HL-60 (cell line): ENCODE results near the gene B9D2.

Experiments
- POLR2AphosphoS5 ChIP-seq: IDR thresholded peaks from 2 replicates; pipeline ENCODE4 v1.6.1; 2012; ENCODE audit warnings: low read depth
- SPI1 ChIP-seq: IDR thresholded peaks from 2 replicates; pipeline ENCODE4 v1.6.1; 2012; ENCODE audit warnings: low read depth, mild to moderate bottlenecking, borderline replicate concordance
- TF ChIP-seq, protein P1 (sequence below): IDR thresholded peaks from 2 replicates; pipeline ENCODE4 v1.6.1; 2012; ENCODE audit warnings: low read depth; ENCODE audit not compliant: insufficient replicate concordance
- TF ChIP-seq, protein P2 (sequence below): IDR thresholded peaks from one replicate; pipeline ENCODE4 v1.5.1; 2011; ENCODE audit warnings: low read length, control low read depth, inconsistent platforms; ENCODE audit not compliant: insufficient read depth

DNA sequence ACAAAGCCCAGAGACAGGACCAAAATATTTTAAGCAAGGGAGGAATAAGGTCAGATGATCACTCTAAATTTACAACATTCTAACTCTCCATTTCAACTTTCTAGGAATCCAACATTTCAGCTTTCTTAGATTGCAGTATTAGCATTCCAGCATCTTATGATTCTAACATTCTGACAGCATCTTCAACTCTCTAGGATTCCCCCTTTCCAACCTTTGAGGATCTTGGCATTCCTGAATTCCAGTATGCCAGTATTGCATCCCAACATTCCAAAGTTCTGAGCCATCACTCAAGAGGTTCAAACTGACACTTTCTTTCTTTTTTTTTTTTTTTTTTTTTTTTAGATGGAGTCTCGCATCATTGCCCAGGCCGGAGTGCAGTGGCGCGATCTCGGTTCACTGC is 24.0 kb downstream of the B9D2 start:
- TF ChIP-seq, protein P1, sequence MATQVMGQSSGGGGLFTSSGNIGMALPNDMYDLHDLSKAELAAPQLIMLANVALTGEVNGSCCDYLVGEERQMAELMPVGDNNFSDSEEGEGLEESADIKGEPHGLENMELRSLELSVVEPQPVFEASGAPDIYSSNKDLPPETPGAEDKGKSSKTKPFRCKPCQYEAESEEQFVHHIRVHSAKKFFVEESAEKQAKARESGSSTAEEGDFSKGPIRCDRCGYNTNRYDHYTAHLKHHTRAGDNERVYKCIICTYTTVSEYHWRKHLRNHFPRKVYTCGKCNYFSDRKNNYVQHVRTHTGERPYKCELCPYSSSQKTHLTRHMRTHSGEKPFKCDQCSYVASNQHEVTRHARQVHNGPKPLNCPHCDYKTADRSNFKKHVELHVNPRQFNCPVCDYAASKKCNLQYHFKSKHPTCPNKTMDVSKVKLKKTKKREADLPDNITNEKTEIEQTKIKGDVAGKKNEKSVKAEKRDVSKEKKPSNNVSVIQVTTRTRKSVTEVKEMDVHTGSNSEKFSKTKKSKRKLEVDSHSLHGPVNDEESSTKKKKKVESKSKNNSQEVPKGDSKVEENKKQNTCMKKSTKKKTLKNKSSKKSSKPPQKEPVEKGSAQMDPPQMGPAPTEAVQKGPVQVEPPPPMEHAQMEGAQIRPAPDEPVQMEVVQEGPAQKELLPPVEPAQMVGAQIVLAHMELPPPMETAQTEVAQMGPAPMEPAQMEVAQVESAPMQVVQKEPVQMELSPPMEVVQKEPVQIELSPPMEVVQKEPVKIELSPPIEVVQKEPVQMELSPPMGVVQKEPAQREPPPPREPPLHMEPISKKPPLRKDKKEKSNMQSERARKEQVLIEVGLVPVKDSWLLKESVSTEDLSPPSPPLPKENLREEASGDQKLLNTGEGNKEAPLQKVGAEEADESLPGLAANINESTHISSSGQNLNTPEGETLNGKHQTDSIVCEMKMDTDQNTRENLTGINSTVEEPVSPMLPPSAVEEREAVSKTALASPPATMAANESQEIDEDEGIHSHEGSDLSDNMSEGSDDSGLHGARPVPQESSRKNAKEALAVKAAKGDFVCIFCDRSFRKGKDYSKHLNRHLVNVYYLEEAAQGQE, result no peak
- TF ChIP-seq, protein P2, sequence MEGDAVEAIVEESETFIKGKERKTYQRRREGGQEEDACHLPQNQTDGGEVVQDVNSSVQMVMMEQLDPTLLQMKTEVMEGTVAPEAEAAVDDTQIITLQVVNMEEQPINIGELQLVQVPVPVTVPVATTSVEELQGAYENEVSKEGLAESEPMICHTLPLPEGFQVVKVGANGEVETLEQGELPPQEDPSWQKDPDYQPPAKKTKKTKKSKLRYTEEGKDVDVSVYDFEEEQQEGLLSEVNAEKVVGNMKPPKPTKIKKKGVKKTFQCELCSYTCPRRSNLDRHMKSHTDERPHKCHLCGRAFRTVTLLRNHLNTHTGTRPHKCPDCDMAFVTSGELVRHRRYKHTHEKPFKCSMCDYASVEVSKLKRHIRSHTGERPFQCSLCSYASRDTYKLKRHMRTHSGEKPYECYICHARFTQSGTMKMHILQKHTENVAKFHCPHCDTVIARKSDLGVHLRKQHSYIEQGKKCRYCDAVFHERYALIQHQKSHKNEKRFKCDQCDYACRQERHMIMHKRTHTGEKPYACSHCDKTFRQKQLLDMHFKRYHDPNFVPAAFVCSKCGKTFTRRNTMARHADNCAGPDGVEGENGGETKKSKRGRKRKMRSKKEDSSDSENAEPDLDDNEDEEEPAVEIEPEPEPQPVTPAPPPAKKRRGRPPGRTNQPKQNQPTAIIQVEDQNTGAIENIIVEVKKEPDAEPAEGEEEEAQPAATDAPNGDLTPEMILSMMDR, result no peak
- TF ChIP-seq POLR2AphosphoS5, result no peak
- no peak for TF ChIP-seq SPI1
